HG03378 (cell line): ENCODE data around the gene TINCR.
"Not testable (repeated sequence)": the region's sequence is repeated elsewhere in the genome, so short reads cannot be mapped to it uniquely, and the experiment has no call there.

Experiments
- ATAC-seq: cut with Tn5 transposase; IDR thresholded peaks from one replicate; pipeline ENCODE4 v1.9.1; 2021; ENCODE audit warnings: mild to moderate bottlenecking, moderate library complexity; ENCODE audit not compliant: unreplicated experiment

TINCR gene

GRCh38 chr19:5561559-5561958 is 6.2 kb downstream of the TINCR start:
- ATAC-seq = no peak

DNA sequence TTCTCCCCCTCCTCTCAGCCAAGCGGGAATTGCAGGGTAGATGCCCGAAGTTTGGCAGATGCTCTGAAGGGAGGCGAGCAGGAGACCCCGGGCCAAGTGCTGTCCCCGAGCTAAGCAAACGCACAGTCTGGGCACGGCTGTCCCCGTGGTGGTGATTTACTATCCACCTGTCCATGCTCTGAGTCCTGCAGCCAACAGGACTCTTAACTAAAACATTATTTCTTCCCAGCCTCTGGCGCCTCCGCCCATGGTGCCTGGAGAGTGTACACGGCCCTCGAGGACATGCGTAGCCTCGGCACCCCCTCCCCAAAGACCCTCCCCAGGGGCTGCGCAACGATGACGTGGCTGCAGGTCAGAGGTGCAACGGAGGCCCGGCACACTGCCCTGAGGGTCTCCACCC is 7.6 kb downstream of the TINCR start:
- ATAC-seq = no peak

DNA sequence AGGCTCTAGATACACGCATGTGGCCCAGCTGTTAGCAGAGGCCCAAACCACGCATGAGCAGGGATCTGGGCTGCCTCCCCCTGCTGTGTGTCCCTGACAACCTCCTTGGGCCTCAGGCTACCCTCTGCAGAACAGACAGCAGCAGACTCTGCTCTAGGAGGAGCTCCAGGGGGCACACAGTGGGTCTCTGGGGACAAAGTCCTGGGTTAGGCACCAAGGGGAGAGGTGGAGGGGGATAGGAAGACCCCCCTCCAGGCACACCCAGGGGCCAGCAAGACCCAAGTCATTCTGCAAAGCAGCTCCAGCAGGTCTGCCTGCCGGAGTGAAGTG is 8.0 kb downstream of the TINCR start:
- ATAC-seq = no peak

DNA sequence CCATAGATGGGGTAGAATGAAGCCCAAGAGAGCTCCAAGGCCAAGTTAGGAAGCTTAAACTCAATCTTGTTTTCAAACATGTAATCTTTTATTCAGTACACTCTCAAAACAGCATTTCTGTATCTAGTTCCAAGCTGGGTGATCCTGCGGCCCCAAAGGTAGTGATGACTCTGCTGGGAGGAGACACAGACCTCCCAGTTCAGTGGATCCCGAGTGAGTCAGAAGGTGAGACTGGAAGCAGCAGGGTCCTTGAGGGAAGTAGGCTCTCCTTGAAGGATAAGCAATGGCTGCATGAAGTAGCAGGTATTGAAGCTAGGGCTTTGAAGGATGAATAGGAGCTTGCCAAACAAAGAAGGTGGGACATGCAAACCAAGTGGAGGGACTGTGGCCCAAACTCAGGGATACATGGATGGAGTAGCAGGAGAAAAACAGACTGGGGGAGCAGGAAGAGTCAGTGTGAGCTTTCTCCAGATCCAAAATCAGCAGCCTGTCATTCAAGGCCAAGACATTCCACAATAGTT is 9.6 kb downstream of the TINCR start:
- no peak for ATAC-seq

- ATAC-seq = no peak
Observed at GRCh38 chr19:5557691-5558090, 10.1 kb downstream of the TINCR start.

DNA sequence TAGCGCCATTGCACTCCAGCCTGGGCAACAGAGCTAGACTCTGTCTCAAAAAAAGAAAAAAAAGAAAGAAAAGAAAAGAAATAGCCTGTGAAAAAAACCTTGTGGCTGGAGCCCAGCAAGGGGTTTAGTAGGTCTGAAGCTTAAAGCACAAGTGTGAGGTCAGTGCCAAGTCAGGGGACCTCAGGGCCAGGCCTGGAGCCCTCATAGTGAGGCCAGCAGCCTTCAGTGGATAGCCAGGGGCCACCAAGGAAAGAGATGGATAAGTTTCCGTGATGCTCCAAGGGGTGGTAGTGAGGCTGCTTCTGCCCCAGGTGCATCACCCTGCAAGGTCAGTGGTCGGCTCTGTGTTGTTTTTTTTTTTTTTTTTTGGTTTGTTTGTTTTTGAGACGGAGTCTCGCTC is 12.9 kb downstream of the TINCR start:
- no peak for ATAC-seq

DNA sequence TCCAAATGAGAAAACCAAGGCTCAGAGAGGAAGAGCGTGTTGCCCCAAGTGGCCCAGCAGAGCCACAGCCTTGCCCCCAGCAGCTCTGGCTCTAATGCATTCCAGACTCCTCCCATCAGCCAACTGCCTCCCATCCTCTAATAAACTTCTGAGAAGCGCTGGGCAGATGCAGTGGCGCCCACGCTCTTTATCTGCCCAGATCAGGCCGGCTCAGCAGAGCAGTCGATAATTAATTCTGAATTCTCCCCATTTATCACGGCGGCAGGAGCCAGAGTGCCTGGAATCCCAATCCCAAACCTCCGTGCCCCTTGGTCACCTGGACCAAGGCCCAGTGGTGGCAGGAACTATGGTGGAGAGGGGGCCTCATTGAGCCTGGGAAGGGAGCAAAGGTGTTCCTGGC is 13.9 kb downstream of the TINCR start:
- no peak for ATAC-seq

GRCh38 chr19:5547881-5548280 is 19.9 kb downstream of the TINCR start:
- ATAC-seq = no peak

GRCh38 chr19:5545984-5546383 is 21.8 kb downstream of the TINCR start:
- no peak for ATAC-seq

DNA sequence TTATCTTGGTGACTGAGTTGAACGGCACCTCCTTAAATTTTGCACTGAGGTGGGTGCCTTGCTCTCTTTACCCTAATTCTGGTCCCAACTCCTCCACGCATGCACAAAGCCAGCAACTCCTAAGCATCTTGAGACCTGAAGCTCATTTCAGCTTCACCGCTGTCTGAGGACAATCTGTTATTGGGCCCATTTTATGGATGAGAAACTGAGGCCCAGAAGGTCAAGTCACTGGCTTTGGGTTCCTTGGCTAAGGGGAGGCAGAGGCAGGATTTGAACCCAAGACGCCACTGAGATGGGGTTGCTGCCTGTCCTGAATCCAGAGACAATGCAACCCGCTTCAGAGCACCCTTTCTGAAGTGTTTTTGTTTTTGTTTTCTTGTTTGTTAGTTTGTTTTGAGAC is 22.7 kb downstream of the TINCR start:
- ATAC-seq = no peak

GRCh38 chr19:5542665-5543064 is 25.1 kb downstream of the TINCR start:
- no peak for ATAC-seq

GRCh38 chr19:5541456-5541855 is 26.3 kb downstream of the TINCR start:
- no peak for ATAC-seq

DNA sequence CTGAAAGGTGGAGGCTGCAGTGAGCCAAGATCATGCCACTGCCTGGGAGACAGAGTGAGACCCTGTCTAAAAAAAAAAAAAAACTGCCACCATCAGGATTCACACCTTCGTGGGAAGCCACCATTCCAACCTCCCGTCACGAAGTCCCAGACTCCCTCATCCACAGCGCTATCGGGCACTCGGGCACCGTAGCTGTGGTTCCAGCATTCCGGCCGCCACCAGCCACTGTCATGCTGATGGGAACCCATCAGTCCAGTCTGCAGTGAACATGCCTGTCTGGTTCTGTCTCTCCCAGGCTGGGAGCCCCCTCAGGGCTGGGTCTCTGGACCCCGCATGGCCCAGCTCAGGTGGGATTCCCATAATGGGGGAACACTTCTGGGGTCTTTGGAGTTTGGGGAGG is 27.5 kb downstream of the TINCR start:
- ATAC-seq = no peak

DNA sequence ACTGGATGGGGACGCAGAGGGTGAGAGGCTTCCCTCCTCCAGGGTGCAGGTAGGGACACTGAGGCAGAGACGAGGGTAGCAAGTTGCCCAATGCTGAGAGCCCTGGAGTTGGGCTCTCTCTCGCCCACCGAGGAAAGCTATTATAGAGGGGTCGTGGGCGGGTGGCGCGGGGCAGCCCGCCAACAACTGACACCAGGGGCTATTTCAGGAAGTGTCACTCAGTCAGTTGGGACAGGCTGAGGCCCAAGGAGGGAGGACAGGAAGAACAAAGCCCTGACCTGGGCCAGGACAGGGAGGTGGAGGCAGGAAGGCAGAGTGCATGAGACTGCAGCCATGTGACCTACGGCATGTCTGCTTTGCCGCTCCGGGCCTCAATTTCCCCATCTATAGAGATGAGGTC is 29.9 kb downstream of the TINCR start:
- no peak for ATAC-seq

DNA sequence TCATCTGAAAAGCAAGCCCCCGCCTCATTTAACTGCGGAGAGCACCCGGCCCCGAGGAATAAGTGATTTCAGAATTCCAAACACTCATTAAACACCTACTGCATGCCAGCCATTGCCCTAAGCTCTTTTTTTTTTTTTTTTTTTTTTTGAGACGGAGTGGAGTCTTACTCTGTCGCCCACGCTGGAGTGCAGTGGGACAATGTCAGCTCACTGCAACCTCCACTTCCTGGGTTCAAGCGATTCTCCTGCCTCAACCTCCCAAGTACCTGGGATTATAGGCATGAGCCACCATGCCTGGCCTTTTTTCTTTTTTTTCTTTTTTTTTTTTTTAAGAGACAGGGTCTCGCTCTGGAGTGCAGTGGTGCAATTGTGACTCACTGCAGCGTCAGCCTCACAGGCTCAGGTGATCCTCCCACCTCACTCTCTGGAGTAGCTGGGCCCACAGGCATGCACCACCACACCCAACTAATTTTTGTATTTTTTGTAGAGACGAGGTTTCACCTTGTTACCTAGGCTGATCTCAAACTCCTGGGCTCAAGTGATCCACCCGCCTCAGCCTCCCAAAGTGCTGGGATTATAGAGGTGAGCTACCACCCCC is 30.7 kb downstream of the TINCR start:
- ATAC-seq = not testable (repeated sequence)

GRCh38 chr19:5536337-5536894 is 31.3 kb downstream of the TINCR start:
- ATAC-seq = no peak

DNA sequence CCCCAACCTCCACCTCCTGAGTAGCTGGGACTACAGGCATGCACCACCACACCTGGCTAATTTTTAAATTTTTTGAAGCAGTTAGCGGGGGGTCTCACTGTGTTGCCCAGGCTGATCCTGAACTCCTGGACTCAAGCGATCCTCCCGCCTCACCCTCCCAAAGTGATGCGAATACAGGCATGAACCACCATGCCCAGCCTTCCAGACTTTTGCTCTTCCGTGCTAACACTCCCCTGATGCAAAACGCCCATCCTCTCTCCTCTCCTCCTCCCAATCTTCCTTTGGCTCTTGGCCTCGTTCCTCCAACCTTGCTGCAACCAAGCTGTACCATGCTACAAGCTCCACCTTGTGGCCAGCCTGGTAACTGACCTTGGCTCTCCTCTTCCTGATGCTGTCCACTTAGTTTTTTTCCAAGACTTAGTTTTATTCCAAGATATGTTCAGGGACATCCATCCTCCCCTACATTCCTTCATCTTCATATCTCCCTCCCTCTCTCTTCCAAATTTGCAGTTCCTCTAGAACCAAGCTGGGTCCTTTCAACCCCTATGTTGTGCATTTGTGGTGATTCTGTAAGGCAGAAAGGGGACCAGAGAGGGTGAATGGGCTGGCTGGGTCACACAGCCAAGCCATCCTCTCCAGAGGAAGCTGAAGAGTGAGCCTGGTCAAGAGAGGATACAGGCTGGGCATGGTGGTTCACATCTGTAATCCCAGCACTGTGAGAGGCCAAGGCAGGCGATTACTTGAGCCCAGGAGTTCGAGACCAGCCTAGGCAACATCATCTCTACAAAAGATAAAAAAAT is 32.8 kb downstream of the TINCR start:
- ATAC-seq = no peak

- ATAC-seq = no peak
Observed at GRCh38 chr19:5533257-5533656, 34.5 kb downstream of the TINCR start.

DNA sequence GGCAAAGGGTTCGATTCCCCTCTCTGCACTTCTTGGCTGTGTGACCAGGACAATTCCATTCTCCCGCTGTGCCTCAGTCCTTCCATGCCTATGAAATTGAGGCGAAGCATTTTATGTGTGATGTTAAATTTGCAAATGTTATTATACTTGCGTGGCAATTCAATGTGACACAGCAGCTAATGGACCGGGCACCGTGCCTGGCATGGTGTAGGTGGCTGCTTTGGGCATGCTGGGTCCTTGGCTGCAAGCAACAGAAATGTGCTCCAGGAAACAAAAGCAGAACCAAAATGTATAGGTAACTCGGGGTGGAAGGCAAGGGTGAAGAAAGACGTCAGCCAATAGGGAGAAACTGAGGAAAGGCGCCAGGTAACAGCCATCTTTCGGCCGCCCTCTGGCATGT is 37.1 kb downstream of the TINCR start:
- no peak for ATAC-seq

- ATAC-seq = no peak
Observed at GRCh38 chr19:5526691-5527090, 41.1 kb downstream of the TINCR start.

GRCh38 chr19:5524081-5524480 is 43.7 kb downstream of the TINCR start:
- ATAC-seq = no peak

DNA sequence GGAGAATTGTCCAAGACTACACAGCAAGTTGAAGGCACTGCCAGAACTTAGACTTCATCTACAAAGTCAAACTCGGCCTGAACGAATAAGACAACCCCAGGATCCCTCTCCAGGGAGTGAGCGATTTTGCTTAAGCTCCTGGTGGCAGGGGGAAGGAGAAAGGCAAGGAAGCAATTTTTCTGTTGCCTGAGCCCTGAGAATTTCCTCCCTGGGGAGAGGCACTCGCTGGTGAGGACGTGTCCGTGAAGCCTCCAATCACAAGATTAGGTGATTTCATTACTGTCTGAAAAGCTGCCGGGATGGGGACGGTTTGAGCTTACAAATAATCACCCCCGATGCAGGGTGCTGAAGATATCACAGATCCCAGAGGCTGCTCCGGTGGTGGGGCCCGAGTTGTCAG is 45.6 kb downstream of the TINCR start:
- ATAC-seq = no peak
